K562 treated with DMSO at 1 percent for 48 hours (cell line): Measurements from ENCODE around the gene EMC9. TPM values are rescaled to one million over a fixed set of nuclear protein-coding genes. Genes with fewer than 3 reads are reported as not detected.

Experiments used
- total RNA-seq: library from RNA; unstranded; fragments of 300-600 nt; gene quantifications from 2 replicates; pipeline ENCODE4 v1.2.3, GENCODE V29; 2022; ENCODE audit warnings: low replicate concordance; ENCODE audit errors: extremely low read depth

Gene EMC9, protein sequence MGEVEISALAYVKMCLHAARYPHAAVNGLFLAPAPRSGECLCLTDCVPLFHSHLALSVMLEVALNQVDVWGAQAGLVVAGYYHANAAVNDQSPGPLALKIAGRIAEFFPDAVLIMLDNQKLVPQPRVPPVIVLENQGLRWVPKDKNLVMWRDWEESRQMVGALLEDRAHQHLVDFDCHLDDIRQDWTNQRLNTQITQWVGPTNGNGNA
- total RNA-seq: not detected in 2 replicates

DNA sequence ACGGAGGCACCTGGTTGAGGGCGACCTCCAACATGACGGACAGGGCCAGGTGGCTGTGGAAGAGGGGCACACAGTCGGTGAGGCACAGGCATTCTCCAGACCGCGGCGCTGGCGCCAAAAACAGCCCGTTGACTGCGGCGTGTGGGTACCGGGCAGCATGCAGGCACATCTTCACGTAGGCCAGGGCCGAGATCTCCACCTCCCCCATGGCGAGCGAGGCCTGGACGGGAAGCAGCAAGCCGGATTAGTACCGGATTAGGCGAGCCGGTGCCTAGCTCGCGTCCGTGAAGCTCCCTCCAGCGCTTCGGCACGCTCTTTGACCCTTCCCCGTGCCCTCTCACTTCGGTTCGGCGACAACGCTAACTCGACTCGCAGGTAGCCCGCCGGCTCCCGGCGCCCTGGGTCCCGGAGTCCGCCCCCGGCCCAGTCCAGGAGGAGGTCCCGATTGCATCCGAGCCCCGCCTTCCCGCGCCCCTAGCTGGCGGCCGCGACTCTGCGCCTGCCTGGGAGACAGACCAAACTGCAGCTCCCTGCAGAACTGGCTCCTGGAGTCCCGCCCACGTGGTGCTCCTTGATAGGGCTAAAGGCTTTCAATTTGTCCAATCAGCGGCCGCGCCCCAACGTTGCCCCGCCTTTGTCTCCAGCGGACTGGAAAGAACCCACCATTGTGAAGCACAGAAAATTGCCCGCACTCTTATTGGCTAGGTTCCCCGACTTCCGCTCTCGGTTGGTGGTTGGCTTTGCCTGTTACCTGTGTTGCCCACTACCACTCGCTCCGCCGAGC lies at the start of gene EMC9:
Gene EMC9 (minus strand): TSS at position 495 of the 784 bp plus-strand sequence. CDS start 287 bp downstream, at position 208.

DNA sequence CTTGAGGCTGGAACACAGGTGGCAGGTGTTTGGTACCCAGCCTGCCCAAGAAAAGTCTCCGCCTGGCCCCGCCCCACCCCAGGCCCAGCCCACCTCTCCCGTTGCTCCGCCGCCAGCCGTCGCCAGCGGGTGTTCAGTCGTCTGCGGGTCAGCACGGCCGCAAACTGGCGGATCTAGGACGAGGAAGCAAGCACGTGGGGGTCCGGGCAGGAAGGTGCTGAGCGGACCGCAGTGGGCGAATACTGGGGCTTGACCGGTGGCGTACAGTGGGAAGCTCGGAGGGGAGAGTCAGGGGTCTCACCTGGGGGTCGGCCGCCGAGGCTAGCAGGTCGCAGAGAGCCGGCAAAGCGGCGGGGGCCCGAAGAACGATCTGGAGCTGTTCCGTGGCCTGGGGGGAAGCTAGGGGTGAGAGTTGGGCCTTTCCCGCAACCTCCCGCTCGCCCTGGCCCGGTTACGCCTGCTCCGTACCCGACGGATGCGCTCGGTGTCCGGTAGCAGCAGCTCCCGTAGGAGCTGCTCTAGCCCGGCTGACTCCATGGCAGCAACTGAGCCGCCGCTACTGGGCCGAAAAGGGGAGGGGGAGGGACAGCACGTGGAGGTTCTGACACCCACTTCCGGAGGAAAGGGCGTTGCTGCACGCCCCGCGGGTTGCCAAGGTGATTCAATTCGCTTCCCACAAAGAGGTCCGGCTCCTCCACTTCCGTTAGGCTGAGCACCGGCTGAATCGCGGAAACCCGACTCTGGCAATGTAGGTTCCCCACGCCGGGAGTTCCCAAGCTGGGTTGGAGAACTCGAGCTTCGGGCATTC lies 47.1 kb upstream of the EMC9 start, which contains the start of gene IPO4:
Gene IPO4 (minus strand): TSS at position 566 of the 808 bp plus-strand sequence. CDS start 29 bp downstream, at position 537.

DNA sequence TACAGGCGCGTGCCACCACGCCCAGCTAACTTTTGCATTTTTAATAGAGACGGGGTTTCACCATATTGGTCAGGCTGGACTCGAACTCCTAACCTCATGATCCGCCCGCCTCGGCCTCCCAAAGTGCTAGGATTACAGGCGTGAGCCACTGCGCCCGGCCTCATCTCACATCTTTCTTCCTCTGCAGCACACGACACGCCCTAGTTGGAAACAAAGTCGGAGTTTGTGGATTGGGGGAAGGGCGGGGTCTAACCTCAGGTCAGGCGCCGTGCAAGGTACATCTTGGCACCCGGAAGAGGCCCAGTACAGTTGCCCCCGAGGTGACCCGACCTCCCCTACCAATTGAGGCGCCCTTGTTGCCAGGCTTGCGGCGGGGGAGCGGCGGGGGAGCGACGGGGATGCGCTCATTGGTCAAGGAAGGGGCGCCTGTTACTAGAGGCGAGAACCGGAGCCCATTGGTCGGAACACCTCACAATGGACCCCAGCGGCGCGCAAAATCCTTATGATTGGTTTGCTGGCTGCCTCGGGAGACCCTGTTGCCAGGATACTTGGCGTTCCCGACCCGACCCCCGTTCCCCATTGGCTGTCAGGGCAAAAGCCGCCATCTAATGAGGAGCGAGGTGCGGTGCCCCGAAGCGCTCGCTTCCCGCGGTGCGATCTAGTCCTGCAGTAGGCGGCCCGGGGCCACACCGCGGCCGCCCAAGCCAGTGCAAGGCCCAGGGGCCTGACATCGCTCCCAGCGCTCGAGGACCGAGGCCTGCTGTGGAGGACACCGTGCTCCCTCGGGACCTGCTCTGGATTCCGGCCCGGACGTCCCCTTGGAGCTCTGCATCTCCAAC lies 30.2 kb upstream of the EMC9 start, which contains the start of gene REC8:
Gene REC8 (plus strand): TSS at position 659 of the 839 bp plus-strand sequence. CDS start 473 bp downstream, outside the sequence.

DNA sequence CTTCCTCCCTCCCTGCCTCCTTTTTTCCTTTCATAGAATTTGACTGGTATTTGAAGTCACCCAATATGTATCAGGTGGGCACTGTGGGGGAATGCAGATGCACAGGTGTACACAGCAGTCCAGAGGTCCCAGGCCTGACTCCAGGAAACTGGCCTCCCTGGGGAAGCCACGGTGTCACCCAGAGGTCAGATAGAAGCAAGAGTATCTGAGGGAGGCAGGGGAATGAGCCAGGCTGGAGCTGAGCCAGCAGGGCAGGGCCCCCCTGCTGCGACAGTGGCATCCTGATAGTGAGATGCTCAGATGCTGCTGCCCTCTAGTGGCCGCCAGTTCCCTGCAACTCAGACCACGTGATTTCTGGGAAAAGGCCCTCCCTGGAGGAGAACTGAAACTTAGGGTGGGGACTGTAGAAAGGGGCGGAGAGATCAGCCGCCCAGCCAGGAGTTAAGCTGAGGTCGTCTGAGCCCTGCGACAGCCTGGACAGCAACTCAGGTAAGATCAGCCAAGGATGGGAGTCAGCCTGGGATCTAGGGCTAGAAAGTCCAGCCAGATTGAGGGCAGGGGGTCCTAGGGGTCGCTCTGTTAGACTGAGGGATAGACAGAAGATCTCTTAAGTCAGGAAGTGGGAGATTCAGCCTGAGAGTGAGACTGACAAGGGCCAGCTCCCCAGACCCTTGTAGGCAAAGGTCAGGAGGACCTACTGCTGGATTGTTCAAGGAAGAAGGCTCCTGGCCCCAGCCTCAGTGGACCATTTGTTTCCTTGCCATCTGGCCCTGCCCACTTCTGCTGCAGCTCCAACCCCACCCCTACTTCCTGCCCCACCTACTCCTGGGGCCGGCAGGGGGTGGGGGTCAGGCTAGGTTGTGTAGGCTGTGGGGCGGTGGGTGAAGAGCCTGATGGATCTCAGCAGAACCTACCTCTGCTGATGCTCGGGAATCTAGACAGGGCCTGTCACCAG lies 19.7 kb upstream of the EMC9 start, which contains the start of gene IRF9:
Gene IRF9 (plus strand): TSS at position 416 of the 955 bp plus-strand sequence. CDS start 880 bp downstream, outside the sequence.

DNA sequence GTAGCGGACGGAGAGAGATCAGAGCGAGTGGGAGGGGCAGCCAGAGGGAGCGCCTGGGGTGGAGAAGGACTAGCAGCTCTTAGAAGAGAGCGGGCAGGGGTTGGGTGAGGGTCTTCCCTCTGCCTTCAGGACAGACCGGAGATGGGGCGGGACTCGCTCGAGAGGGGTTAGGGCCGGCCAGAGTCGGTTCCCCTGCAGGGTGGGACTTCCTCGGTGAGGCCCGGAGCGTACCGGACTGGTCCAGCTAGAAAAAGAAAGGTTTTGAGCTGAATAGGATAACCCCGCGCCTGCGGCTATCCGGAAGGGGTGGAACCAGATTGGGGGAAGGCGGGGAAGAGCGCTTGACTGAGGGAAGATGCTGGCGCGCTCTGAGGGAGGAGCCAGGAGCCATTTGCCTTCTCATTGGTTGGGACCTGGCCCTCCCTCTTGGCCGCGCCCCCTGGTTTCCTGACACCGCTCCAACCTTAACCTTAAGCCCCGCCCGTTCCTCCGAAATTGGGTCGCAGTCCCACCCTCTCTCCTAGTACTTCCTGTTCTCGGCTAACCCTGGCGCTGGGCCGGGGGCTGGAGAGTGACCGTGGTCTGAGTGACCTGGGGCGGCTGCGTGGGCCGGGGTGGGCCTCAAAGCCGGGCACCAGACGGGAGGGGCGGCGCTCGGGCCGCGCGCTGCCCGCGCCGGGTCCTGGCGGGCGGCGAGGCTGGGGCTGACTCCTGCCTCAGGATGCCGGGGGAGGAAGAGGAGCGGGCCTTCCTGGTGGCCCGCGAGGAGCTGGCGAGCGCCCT lies 5.8 kb upstream of the EMC9 start, which contains the start of gene RNF31:
Gene RNF31 (plus strand): TSS at position 521 of the 783 bp plus-strand sequence. CDS start 201 bp downstream, at position 722.

DNA sequence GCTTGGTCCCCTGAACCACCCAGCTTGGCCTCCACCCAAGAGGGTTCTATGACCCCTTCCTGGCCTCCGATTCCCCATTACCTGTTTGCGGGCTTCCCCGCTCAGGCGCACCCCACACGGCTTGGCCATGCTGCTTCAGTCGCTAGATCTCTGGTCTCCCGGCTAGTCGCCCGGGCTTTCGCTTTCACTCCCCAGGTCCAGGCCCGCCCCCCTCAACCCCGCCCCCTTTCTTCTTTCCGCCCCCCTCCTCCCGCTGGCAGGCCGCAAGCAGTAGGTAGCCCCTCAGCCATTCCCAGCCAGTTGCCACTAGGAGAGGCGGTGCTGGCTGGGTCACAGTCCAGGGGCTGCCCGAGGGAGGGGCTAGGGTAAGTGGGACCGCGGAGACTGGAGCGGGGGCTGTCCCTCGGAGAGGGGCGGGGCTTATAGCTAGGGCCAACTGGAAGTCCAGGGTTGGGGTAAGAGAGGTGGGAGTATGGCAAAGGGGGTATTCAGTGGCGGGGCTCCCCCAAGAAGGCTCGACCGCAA lies 5.1 kb upstream of the EMC9 start, which contains the start of gene PSME2:
Gene PSME2 (minus strand): TSS at position 158 of the 525 bp plus-strand sequence. CDS start 29 bp downstream, at position 129.

DNA sequence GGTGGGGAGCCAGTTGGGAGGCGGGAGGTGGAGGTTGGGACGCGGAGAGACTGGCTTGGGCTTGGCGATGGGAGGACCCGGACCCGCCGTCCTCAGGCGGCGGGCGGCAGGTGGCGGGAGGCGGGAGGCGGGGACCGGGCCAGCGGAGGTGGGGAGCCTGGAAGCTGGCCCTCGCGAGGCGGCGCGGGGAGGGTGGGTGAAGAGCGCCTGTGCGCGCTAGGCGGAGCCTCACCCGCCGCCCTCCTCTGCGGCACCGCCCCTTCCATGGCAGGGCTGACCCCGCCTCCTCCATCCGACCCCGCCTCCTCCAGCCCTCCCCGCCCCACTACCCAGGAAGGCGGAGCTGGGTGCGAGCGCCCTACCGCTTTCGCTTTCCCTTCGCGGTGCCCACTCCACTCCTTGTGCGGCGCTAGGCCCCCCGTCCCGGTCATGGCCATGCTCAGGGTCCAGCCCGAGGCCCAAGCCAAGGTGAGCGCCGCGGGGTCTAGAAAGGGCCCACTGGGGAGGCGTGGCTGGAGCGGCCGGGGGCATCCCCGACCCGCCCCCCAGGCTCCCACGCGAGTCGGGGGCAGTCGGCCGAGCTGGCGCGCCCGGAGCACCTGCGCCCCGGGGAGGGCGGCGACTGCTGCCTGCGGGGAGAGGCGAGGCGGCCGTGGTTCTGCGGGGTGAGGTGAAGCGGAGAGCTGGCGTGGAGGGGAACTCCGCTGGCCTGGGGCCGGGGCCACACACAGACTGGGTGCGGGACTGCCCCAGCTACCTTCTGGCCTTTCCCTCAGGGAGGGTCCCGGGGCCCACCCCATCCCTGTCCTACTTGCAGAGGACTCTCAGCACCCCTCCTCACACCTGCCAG lies 5.3 kb downstream of the EMC9 start, which contains the start of gene PSME1:
Gene PSME1 (plus strand): TSS at position 361 of the 850 bp plus-strand sequence. CDS start 69 bp downstream, at position 430.

DNA sequence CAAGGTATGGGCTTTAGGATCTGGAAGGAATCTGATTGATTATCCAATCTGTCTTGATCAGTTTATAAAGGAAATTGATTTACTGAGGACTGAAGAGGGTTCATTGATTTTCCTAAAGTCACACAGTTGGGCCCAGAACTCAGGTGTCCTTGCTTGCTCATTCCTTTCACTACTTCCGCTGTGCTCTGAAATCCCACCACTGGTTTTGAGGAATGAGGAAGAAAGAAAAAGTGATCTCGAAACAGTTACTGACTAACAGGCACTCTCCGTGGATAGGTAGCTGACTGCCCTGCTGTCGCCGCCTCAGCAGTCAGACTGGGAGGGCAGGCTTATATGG lies 11.0 kb downstream of the EMC9 start, which contains the start of gene FITM1:
Gene FITM1 (plus strand): TSS at position 280 of the 337 bp plus-strand sequence. CDS start 905 bp downstream, outside the sequence.

DNA sequence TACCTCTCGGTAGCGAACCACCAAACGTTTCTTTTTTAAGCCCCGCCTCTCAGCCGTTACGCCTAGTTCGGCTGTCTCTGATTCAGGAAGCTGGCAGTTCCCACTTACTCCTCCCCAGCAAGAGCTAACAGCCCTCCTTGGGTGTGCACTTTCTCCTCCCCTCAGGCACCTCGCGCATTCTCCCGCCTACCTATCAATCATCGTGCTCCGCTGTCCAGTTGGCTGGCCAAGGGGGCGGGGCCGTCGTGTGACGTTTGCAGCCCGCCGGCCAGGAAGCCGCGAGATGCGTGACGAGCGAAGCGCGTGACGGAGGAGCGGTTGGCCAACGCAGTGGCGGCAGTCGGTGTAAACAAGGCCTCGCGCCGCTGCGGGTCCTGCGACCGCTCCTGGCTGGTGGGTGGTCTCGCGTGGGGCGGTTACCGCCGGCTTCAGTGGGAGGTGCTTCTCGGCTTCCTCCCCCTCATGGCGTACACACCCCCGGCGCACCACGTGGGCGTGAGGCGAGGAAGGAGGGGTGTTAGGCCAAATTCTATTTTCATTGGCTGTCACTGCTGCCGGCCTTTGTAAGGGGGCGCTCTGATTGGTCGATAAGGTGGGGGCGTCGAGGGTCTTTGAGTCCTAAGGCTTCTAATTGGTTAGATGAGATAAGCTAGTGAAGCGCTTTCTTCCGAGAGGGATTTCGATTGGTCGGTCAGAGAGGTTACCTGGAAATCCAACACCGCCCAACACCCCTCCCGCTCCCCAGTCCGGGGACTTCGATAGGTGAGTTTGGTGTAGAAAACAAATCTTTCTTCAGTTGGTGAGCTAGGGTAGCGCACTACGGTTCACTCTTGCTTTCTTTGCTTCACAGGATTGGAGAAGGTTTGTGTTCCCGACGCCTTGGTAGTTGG lies 26.6 kb downstream of the EMC9 start, which contains the start of the genes DCAF11 and NRL:
Gene DCAF11 (plus strand): TSS at position 246 of the 890 bp plus-strand sequence. CDS start 818 bp downstream, outside the sequence.
Gene NRL (minus strand): TSS at position 418 of the 890 bp plus-strand sequence. CDS start 32,101 bp downstream, outside the sequence.

DNA sequence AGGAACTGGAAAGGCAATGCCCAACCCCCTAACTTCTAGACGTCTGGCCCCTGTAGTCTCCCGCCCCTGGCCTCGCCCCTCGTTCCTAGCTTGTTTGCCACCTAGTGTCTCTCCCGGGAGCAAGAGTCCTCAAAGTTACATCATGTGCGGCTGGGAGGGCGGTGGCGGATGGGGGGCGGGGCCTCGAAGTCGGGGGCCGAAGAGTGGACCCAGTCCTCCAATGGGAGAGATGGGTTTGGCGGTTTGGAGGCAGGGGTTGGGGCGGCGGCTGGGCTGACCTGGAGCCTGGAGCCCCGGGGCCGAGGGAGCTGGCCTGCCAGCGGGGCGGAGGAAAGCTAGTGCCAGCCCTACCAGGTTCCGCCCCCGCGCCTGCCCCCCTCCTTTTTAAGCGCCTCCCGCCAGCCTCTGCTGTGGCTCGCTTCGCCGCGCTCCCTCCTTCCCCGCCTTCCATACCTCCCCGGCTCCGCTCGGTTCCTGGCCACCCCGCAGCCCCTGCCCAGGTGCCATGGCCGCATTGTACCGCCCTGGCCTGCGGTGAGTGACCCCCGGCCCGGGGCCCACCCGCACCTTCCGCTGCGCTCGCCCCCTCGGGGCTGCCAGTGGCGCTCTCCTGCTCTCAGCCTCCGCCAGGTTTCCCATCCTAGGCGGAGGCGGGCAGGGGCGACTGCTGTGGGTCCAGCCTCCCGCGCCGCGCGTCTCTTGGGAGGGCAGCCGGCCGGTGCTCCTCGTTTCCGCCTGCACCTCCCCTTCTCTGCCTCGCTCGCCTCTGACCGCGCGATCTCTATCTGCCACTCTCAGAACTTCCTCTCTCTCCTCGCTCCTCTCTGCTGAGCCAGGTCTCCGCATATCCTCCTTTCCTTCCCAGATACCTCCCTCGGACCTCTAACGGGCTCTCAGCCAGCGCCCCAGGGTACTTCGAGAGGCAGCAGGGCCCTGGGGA lies 47.2 kb downstream of the EMC9 start, which contains the start of gene PCK2:
Gene PCK2 (plus strand): TSS at position 411 of the 940 bp plus-strand sequence. CDS start 95 bp downstream, at position 506.

Other genes starting within 250 kb of the EMC9 start
- not detected in 2 replicates for gene DHRS4, start 187.8 kb downstream of the EMC9 start, total RNA-seq
- gene DHRS4L2, start 152.7 kb downstream of the EMC9 start, total RNA-seq: not detected in 2 replicates
- gene CARMIL3, start 89.6 kb downstream of the EMC9 start, total RNA-seq: not detected in 2 replicates
- gene CPNE6, start 70.0 kb downstream of the EMC9 start, total RNA-seq: not detected in 2 replicates
- gene PCK2, start 47.3 kb downstream of the EMC9 start, total RNA-seq: not detected in 2 replicates
- not detected in 2 replicates for gene DCAF11, start 26.8 kb downstream of the EMC9 start, total RNA-seq
- not detected in 2 replicates for gene NRL, start 26.6 kb downstream of the EMC9 start, total RNA-seq
- gene FITM1, start 10.9 kb downstream of the EMC9 start, total RNA-seq: not detected in 2 replicates
- gene PSME1, start 5.4 kb downstream of the EMC9 start, total RNA-seq: not detected in 2 replicates
- gene PSME2, start 5.0 kb upstream of the EMC9 start, total RNA-seq: not detected in 2 replicates
- not detected in 2 replicates for gene RNF31, start 5.9 kb upstream of the EMC9 start, total RNA-seq
- gene IRF9, start 19.7 kb upstream of the EMC9 start, total RNA-seq: not detected in 2 replicates
- not detected in 2 replicates for gene REC8, start 30.5 kb upstream of the EMC9 start, total RNA-seq
- gene IPO4, start 47.2 kb upstream of the EMC9 start, total RNA-seq: not detected in 2 replicates
- gene TM9SF1, start 53.9 kb upstream of the EMC9 start, total RNA-seq: not detected in 2 replicates
- not detected in 2 replicates for gene TSSK4, start 64.1 kb upstream of the EMC9 start, total RNA-seq
- not detected in 2 replicates for gene CHMP4A, start 71.9 kb upstream of the EMC9 start, total RNA-seq
- not detected in 2 replicates for gene MDP1, start 74.5 kb upstream of the EMC9 start, total RNA-seq
- not detected in 2 replicates for gene NEDD8, start 90.8 kb upstream of the EMC9 start, total RNA-seq
- gene GMPR2, start 91.3 kb upstream of the EMC9 start, total RNA-seq: not detected in 2 replicates
- not detected in 2 replicates for gene TINF2, start 101.0 kb upstream of the EMC9 start, total RNA-seq
- not detected in 2 replicates for gene TGM1, start 121.6 kb upstream of the EMC9 start, total RNA-seq
- gene RABGGTA, start 130.0 kb upstream of the EMC9 start, total RNA-seq: not detected in 2 replicates
- not detected in 2 replicates for gene DHRS1, start 158.2 kb upstream of the EMC9 start, total RNA-seq
- not detected in 2 replicates for gene NOP9, start 158.3 kb upstream of the EMC9 start, total RNA-seq
- gene CIDEB, start 166.4 kb upstream of the EMC9 start, total RNA-seq: not detected in 2 replicates
- gene LTB4R2, start 168.5 kb upstream of the EMC9 start, total RNA-seq: not detected in 2 replicates
- gene LTB4R, start 169.9 kb upstream of the EMC9 start, total RNA-seq: not detected in 2 replicates
- gene ADCY4, start 193.5 kb upstream of the EMC9 start, total RNA-seq: not detected in 2 replicates
- not detected in 2 replicates for gene RIPK3, start 198.4 kb upstream of the EMC9 start, total RNA-seq
- not detected in 2 replicates for gene NFATC4, start 226.6 kb upstream of the EMC9 start, total RNA-seq